ENCODE measurements around the gene AGAP1.
"Not testable (repeated sequence)": the region's sequence is repeated elsewhere in the genome, so short reads cannot be mapped to it uniquely, and the experiment has no call there.

AGAP1 gene

GRCh38 chr2:235945608-235946140 is 451.8 kb downstream of the AGAP1 start:
- no peak for DNase-seq (ENCODE audit: low read depth)

GRCh38 chr2:235946590-235946989 is 452.7 kb downstream of the AGAP1 start:
- no peak for DNase-seq (ENCODE audit: low read depth)

DNA sequence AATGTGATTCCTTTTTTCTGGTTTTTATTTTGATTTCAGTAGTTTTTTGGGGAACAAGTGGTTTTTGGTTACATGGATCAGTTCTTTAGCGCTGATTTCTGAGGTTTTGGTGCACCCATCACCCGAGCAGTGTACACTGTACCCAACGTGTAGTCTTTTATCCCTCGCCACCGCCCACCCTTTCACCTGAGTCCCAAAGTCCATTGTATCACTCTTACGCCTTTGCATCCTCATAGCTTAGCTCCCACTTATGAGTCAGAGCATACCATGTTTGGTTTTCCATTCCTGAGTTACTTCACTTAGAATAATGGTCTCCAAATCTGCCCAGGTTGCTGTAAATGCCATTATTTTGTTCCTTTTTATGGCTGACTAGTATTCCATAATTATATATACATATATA is 453.2 kb downstream of the AGAP1 start:
- not testable (repeated sequence) for DNase-seq (ENCODE audit: low read depth)

GRCh38 chr2:235949567-235950472 is 456.0 kb downstream of the AGAP1 start:
- no peak for DNase-seq (ENCODE audit: low read depth)

DNA sequence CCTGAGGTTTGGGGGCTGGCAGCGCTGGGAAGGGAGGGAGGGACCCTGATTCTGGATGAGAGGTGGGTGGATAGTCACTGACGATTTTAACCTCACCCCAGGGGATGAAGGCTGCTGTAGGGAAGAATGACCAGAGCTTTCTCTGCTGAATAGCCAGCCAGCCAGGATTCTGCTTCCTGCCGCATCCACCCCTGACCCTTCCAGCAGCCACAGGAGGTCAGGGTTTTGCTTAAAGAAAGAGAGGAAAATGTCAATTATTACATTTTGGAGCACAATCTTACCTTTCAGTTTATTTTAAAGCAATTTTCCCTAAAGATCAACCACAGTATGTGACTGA is 456.6 kb downstream of the AGAP1 start:
- no peak for DNase-seq (ENCODE audit: low read depth)

GRCh38 chr2:235951493-235951892 is 457.6 kb downstream of the AGAP1 start:
- DNase-seq (ENCODE audit: low read depth) = no peak

DNA sequence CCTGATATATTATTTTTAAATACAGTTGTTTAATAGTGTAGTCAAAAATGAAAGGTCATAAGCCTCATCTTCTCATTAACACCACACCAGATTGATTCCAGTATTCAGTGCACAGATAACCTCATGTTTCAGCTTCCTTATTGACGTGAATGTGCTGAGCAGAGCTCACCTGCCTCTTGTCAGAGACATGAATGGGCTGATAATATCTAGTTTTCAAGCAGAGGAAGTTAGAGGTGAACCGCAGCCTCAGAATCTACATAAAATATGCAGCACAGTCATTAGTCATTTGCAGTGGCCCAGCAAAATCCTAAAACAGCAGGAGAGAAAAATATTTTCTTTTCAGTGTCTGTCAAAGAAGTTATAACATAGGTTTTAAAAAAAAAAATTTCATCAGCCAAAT is 458.1 kb downstream of the AGAP1 start:
- DNase-seq (ENCODE audit: low read depth) = no peak

DNA sequence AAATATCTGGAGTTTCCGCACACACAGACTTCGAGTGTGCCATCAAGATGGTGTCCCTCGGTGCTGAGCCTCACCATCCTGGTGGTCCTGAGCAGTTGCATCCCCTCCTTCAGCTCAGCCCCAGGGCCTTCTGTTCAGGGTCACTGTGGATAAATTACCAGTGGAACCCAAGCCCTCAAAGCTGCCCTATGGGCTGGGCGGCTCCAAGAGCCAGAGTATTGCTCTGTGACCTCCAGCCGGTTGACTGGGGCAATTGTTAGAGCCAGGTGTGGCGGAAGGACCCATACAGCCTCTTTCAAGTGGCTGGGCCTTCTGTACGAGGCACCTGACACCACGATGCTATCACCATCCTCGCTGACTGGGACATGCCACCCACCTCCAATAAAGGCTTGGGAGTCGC is 458.9 kb downstream of the AGAP1 start:
- no peak for DNase-seq (ENCODE audit: low read depth)

DNA sequence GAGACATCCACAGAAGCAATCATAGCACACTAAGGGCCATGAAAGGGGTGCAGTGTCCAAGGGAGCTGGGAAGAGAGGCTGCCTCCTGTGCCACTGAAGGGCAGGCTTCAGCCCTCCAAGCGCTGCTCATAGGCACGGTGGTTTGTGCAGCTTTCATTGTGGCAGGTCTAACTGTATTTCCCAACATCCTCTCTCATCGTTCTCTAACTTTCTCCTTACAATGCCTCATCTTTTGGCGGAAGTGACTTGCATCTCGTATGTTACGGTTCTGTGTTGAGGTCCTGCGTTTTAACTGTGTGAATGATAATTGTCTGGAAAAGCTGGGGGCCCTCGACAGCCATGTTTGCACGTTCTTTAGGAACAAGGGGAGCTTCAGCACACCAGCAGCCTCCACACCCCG is 460.4 kb downstream of the AGAP1 start:
- DNase-seq (ENCODE audit: low read depth) = no peak

- no peak for DNase-seq (ENCODE audit: low read depth)
Observed at GRCh38 chr2:235954888-235955480, 461.1 kb downstream of the AGAP1 start.

GRCh38 chr2:235955664-235956063 is 461.8 kb downstream of the AGAP1 start:
- no peak for DNase-seq (ENCODE audit: low read depth)

DNA sequence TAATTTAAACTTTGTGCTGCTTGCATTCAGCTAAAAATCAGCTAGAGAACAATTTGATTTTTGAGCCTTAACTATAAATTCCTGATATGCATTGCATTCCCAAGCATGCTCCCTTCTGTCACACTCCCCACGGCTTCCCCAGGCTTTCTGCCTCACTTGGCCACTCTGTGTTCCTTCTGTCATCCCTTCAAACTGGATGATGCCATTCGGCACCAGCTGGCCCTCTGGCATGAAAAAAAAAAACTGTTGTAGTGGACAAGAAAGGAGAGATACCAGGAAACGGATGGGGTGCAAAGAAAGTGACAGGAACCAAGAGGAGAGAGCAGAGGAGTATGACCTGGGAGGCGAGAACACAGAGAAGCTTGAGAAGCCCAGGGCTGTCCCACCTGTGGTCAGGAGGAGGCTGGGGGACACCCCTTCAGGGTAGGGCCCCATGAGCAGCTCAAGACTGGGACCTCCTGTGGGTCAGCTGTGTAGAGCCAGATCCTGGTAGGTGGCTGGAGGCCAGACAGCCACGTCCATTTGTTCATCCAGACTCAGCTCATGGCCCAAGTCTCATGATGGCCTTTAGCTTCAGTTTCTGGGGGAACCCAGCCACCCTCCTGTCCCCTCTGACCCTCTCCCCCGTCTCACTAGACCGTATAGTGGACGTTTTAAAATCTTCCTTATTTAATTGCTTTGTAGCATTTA is 462.6 kb downstream of the AGAP1 start:
- no peak for DNase-seq (ENCODE audit: low read depth)

DNA sequence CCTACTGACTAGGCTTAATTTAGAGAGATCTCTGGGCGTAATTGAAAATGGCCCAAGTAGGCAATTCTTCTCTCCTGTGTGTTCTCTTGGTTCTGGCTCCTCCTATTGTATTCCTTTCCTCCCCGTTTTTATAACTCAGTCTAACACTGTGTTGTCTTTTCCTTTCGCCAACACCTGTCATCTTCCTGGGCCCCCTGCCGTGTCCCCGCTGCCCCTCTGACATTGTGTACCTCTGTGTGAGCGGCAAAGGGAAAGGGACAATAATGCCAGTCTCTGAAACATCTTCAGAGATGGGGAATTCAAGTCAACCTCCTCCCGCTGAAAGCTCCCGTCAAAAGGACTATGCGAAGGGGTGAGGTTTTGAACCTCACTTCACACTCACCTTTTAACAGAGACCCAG is 463.4 kb downstream of the AGAP1 start:
- no peak for DNase-seq (ENCODE audit: low read depth)

DNA sequence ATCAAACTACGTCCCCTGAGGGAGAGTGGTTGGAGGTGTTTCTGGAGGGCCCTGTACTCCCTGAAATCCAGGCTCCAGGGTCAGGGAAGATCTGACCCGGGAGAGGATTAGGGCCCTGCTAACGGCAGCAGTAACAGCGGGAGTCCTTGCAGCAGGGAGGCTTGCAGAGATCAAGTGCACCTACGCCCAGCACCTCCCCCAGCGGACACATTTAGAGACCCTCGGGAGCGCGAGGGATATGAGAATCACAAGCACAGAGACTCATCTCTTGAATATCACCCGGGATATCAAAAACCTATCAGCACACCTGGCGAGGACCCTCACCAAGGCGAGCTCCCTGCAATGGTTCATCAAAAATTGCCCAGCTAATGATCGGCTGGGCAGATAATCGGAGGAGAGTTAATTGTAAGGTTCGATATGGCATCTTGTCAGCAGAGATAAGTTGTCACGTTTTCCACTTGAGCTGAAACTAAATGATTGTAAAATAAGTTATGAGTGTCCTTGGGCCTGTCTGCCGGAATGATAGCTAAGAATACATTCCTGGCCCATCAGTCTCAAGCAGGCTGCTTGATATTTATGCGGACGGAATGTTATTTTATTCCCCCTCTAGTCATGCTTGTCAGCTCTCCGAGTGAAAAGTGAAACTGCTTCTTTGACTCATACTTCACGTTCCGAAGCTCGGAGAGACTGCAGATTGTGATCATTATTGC is 464.5 kb downstream of the AGAP1 start:
- no peak for DNase-seq (ENCODE audit: low read depth)

DNA sequence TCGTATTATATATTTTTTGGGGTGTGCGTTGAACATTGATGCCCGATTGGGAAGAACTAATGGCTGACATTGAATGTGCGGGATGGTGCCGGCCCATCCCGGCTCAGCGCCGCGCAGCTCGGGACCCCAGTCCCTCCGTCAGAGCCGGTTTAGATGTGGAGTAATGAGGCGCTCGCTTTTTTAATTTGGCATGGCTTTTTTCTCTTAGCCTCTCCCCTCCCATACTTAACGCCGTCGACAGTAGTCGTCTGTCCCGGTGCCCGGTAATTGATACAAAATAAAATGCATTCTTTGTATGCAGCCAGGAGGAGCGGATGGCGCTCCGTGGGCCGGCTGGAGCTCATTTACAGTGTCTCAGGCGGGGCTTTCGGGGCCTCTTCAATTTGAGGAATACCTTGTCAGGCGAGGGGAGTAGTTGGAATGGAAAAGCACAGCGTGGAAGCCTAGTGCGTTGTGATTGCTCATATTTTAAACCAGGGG is 465.1 kb downstream of the AGAP1 start:
- no peak for DNase-seq (ENCODE audit: low read depth)

GRCh38 chr2:235960011-235960715 is 466.3 kb downstream of the AGAP1 start:
- no peak for DNase-seq (ENCODE audit: low read depth)

DNA sequence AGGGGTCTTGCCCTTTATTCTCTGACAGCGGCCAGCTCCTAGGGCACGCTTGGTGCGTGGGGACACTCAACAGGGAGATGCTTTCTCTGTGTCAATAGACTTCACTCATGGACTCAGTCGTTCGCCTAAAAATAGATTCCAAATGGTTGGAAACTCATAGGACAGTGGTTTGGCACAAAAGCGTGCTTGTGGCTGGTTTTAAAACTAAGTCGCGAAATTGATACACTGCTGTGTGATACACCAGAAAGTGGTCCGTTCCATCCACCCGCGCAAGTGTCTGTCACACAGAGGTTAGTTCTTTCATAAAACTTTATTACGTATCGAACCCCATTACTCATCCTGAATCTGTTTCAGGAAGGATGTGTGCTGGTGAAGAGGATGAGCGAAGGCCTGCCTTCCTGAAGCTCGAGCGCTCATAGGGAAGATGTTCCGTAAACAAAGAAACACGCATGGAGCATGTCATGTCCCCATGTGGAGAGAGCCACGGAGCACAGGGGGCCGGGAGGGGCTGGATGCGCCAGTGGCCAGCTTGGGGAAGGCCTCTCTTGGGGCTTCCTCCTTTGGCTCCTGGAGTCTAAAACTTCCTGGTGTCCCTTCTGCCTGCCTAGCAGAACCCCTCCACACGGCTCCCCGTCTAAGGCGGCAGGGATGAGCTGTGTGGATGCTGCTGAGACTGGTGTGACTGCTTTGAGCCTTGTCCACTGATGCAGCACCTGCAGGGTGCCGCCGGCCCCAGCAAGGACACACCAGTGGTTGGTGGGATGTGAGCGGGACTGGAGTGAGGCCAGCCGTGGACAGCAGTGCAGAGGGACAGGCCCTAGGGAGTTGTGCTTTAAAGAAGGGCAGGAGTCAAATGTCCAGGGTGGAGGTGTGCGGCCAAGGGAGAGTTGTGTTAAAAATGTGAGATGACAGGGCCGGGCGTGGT is 467.1 kb downstream of the AGAP1 start:
- no peak for DNase-seq (ENCODE audit: low read depth)

DNA sequence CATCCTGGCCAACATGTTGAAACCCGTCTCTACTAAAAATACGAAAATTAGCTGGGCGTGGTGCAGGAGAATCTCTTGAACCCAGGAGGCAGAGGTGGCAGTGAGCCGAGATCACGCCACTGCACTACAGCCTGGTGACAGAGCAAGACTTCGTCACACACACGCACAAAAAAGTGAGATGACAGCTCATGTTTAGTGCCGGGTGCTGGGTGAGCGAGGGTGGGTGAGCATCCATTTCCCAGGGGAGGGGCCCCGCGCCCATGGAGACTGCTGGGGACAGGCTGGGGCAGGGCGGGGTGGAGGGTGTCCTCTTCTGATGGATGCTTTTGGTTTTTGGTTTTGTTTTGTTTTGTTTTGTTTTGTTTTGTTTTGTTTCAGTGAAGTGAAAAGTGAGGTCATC is 467.9 kb downstream of the AGAP1 start:
- no peak for DNase-seq (ENCODE audit: low read depth)

DNA sequence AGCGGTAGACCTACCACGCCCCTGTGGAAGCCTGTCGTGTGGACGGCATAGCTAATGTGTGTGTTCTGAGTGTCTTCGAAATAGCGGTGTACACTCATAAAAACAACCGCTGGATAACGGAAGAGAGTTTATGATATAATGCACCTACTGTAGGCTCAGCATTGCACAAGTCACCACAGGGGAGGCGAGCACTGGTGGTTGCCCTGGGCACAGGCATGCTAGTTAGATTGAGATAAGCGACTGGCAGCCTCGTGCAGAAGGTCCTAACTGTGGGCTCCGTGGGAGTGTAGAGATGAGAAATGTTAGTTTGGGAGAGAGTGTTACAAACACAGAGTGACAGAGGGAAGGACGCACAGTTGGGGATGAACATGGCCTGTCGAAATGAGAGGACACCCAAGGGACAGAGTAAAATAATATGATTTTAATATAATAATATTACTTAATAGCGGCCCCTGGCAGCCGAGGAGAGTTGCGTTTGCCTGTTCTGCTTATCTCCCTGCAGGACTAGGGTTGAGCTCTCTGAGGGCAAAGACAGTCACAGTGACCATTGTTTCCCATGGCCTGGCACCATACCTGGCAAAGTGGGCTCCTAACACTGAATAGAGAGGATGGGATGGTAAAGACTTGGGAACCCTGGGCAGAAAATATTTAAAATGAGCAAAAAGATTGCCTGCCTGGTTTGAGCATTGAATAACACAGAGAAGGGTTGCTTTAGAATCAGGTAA is 470.2 kb downstream of the AGAP1 start:
- no peak for DNase-seq (ENCODE audit: low read depth)
